Suprapubic skin (tissue), 3 donors: Measurements from ENCODE around the gene DDX19B.

Experiments used
- CTCF ChIP-seq, 2 donors: fragments of 200-600 bp in 1 of 2; fragments of 450-650 bp in 1 of 2; sonication (generic) in 1 of 2; IDR thresholded peaks; one replicate each; pipeline ENCODE4 v1.5.1; 2016 to 2019; ENCODE audit warnings: antibody characterized with exemption in 2 of 2, mild to moderate bottlenecking in 1 of 2, moderate library complexity in 1 of 2
- EP300 ChIP-seq: sonication (generic); formaldehyde crosslinking; IDR thresholded peaks from one replicate; pipeline ENCODE4 v1.6.1; 2017; ENCODE audit warnings: antibody characterized with exemption

GRCh38 chr16:70253291-70254106, 45.5 kb upstream of the DDX19B start:
- TF ChIP-seq CTCF (IDR thresholded peaks at IDR 0.05) (peak; percentile 17 to 56), EP300 (no peak)
